ENCODE data around the gene MCEMP1.

MCEMP1 gene

GRCh38 chr19:7676854-7677253 lies at the start of gene MCEMP1:
Gene MCEMP1, plus strand, starts transcription at chr19:7677090. Its CDS starts 31 bp downstream, at chr19:7677121.
- no peak for TF ChIP-seq CTCF (IDR thresholded peaks at IDR 0.05; ENCODE audit: extremely low read depth, insufficient read depth, missing control alignments)
- in situ Hi-C loops (cut with MboI; ENCODE audit: low pct_unique_long_range_greater_than_20kb, low sequenced_read_pairs, unreplicated experiment), result no loop called here
- DNase-seq (ENCODE audit: low spot score), result no peak

GRCh38 chr19:7627166-7627565 lies 49.7 kb upstream of the MCEMP1 start:
- DNase-seq (ENCODE audit: low spot score), result no peak
- no peak for TF ChIP-seq CTCF (IDR thresholded peaks at IDR 0.05; ENCODE audit: extremely low read depth, insufficient read depth, missing control alignments)
- in situ Hi-C loops (cut with MboI; ENCODE audit: low pct_unique_long_range_greater_than_20kb, low sequenced_read_pairs, unreplicated experiment), result no loop called here

GRCh38 chr19:7628589-7629311 lies 48.1 kb upstream of the MCEMP1 start:
- DNase-seq (ENCODE audit: low spot score), result no peak
- in situ Hi-C loops (cut with MboI; ENCODE audit: low pct_unique_long_range_greater_than_20kb, low sequenced_read_pairs, unreplicated experiment), result no loop called here
- no peak for TF ChIP-seq CTCF (IDR thresholded peaks at IDR 0.05; ENCODE audit: extremely low read depth, insufficient read depth, missing control alignments)

GRCh38 chr19:7629347-7630054 lies 47.4 kb upstream of the MCEMP1 start, which contains the start of the genes PET100 and XAB2:
Gene PET100, plus strand, starts transcription at chr19:7629793. Its CDS starts 41 bp downstream, at chr19:7629834.
Gene XAB2, minus strand, starts transcription at chr19:7629545. Its CDS starts 18 bp downstream, at chr19:7629527.
- in situ Hi-C loops (cut with MboI; ENCODE audit: low pct_unique_long_range_greater_than_20kb, low sequenced_read_pairs, unreplicated experiment), result no loop called here
- no peak for TF ChIP-seq CTCF (IDR thresholded peaks at IDR 0.05; ENCODE audit: extremely low read depth, insufficient read depth, missing control alignments)
- peak; percentile 100 for DNase-seq (ENCODE audit: low spot score)

- in situ Hi-C loops (cut with MboI; ENCODE audit: low pct_unique_long_range_greater_than_20kb, low sequenced_read_pairs, unreplicated experiment), result no loop called here
- no peak for DNase-seq (ENCODE audit: low spot score)
- TF ChIP-seq CTCF (IDR thresholded peaks at IDR 0.05; ENCODE audit: extremely low read depth, insufficient read depth, missing control alignments), result no peak
Measured at GRCh38 chr19:7631577-7631976, 45.3 kb upstream of the MCEMP1 start.

GRCh38 chr19:7632340-7633203 lies 44.3 kb upstream of the MCEMP1 start:
- TF ChIP-seq CTCF (IDR thresholded peaks at IDR 0.05; ENCODE audit: extremely low read depth, insufficient read depth, missing control alignments), result no peak
- DNase-seq (ENCODE audit: low spot score), result no peak
- in situ Hi-C loops (cut with MboI; ENCODE audit: low pct_unique_long_range_greater_than_20kb, low sequenced_read_pairs, unreplicated experiment), result no loop called here

All from GM13977 (cell line).